HG03159 (cell line): ENCODE measurements around the gene TMEM181.
"Not testable (repeated sequence)": the region's sequence is repeated elsewhere in the genome, so short reads cannot be mapped to it uniquely, and the experiment has no call there.

Experiments used
- ATAC-seq: cut with Tn5 transposase; IDR thresholded peaks from one replicate; pipeline ENCODE4 v1.9.1; 2021; ENCODE audit warnings: mild to moderate bottlenecking, moderate library complexity; ENCODE audit not compliant: unreplicated experiment

The TMEM181 gene

DNA sequence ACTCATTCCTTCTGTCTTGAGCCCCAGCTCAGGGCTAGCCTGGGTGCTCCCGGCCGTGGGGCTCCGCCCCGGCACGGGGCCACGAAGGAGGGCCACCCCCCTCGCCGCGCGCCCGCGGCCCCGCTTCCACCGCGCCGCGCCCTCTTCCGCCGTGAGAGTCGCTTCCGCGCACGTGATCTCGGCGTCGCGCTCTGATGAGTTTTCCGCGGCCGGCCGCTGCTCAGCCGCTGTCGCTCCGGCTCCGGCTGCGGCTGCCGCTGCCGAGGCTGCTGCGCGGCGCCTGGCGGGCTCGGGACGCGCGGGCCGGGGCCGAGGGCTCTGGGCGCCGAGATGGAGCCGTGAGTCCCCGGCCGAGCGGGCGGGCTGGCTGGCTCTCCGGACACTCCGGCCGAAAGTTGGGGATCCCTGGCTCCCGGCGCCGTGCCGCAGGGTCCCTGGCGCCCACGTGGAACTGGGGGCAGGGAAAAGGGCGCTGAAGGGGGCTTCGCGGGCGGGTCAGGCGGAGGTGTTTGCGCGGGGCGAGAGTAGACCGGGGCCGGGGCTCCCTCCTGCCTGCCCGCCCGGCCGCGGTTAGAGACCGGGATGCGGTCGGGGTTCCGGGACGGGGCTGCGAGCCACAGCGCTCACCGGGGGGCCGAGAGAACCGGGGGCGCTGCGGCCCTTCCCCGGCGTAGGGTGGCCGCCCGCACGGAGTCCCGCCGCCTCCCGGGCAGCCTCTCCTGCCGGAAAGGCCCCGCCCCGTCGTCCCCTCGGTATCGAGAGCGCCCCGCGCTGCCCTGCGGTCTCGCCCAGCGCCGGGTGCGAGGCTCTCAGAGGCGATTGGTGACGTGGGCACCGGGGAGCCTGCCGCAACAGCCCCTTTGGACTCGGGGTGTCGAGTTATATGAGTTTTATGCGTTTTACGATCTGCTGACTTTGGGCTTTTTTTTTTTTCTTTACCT is at the start of gene TMEM181:
TSS of gene TMEM181 (plus strand) at position 197 of the 941 bp plus-strand sequence. CDS start at position 331, 134 bp downstream.
- ATAC-seq = peak; percentile 79

- no peak for ATAC-seq
Measured at GRCh38 chr6:158512809-158513208, 47.1 kb upstream of the TMEM181 start.

GRCh38 chr6:158514176-158514575 is 45.7 kb upstream of the TMEM181 start:
- no peak for ATAC-seq

DNA sequence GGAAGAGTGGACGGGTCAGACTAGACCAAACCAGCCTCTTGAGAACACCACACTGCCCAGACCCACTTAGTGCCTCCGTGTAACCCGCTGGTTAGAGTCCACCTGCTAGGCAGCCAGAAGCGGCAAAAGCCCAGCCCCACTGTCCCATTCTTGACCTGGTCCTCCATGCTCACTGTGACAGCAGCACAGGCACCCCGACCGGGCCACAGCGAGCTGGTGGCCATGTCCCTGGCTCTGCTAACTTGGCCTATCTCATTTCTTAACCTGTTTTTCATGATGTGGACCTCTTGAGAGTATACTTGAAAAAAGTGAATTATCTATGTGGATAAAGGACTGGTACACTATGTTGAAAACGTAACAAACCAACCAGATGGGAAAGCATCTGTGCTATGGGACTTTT is 44.9 kb upstream of the TMEM181 start:
- ATAC-seq = no peak

DNA sequence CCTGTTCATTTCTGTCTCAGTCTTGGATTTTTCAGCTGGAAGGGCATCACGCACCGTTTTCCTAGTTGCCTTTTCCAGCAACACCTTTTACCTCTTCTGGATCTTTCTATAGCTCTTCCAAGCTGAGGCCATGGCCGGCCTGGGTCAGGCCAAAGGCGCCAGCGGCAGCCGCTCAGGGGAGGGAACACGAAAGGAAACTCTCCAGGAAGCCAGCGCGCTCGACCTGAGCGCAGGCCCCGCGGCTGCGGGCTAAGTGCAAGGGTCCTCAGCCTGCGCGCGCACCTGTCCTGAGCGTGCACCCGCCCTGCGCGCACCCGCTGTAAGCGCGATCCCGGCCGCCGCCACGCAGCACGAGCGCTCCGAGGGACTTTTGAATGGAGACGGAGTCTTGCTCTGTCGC is 43.8 kb upstream of the TMEM181 start:
- ATAC-seq = no peak

DNA sequence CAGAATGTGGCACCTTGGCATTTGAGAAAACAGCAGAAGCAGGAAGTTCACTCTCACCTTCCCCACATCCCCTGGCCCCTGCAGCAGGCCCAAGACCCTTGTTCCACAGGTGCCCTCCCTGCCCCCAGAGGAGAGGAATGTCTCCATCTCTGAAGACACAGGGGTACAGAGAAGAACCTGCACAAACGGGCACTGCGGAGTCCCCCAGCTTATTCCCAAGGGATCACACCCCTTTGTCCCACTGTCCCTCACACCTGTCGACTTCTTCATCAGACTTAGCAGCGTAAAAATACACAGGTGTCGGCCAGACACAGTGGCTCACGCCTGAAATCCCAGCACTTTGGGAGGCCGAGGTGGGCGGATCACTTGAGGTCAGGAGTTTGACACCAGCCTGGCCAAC is 42.9 kb upstream of the TMEM181 start:
- no peak for ATAC-seq

DNA sequence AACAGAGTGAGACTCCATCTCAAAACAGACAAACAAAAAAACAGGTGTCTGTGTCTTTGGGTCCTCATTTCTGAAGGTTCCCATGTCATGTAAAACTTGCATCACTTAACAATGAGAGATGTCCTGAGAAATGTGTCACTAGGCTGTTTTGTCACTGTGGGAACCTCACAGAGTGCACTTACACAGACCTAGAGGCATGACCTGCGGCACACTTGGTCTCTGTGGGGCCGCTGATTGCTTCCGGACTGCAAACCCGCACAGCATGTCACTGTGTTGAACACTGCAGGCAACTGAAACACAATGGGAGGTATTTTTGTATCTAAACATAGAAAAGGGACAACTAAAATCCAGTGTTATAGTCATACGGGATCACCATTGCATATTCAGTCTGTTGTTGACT is 42.3 kb upstream of the TMEM181 start:
- peak; percentile 54 for ATAC-seq

DNA sequence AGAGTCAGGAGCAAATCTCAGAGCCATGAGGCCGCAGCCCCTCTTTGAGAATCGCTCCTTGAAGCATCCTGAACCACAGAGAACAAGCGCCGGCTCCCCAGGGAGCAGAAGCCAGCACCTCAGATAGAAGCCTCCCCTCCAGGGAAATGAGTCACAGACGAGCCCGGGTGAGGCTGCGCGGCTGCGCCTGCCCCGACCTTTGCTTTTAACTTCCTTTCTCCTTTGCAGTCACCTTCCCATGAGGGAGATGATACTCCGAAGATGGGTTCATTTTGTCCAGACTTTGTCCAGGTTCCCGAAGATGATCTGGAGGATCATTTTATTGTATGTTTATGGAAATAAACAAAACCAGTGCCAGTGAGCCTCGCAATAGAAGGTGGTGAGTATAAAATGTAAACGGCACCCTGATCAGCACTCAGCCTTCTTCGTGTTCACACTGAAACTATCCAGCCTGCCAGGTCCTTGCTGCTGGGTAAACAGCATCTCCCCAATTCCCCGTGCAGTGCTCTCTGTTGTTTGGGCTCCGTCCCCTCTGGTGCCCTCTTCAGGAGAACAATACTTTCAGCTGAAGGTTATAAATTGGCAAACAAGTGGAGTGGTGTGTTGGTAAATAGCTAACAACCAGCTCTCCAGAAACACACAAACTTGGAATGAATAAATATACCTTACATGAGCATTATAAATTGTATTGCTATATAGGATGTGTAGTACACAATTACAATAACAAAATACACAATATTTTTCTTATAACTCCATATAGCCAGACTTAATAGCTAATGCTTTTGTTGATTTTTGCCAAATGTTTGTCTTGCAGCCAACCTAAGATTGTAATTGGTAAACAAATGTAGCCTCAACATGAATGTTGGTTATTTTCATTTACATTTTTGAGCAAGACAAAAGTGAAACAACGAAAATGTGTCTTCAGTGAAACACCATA is 41.4 kb upstream of the TMEM181 start:
- ATAC-seq = peak; percentile 71

- ATAC-seq = no peak
Measured at GRCh38 chr6:158519300-158519699, 40.6 kb upstream of the TMEM181 start.

DNA sequence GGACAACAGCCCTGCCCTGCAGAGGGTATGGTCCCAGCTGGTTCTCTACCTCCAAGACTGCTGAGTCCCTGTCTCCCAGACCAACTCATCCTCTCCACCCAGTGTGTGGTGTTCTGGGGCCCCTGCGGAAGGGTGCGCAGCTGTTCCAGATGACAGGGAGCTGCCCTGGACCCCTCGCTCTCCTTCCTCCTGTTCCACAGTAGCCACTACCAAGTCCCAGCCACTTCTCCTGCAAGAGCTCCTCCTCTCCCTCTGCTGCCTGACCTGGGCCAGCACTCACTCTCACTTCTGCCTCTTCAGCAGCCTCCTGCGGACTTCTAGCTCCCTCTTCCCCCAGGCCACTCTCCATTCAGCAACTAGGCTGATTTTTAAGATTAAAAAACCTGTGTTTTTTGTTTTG is 40.1 kb upstream of the TMEM181 start:
- ATAC-seq = no peak

DNA sequence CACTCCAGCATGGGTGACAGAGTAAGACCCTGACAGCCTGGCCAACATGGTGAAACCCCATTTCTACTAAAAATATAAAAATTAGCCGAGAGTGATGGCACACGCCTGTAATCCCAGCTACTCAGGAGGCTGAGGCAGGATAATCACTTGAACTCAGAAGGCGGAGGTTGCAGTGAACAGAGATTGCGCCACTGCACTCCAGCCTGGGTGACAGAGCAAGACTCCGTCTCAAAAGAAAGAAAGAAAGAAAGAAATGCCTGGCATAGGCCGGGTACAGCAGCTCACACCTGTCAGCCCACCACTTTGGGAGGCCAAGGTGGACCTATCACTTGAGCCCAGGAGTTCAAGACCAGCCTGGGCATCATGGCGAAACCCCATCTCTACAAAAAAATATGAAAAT is 38.9 kb upstream of the TMEM181 start:
- ATAC-seq = not testable (repeated sequence)

DNA sequence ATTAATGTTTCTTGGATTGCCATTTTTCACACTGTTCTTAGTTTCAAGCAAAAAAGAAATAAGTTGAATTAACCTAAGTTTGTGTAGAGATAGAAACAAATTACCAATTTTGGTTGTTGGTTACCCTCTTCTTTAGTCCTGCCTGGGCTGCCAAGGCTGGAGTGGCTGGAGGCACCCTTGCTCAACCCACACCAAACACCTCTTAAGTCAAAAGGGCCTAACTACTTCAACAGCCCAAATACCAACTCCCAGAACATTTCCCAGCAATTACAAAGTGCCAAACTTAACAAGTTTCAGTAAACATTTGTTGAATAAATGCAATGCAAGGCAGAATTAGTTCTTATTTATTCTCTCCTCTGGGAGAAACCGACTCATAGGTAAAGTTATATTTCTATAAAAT is 38.1 kb upstream of the TMEM181 start:
- ATAC-seq = no peak

DNA sequence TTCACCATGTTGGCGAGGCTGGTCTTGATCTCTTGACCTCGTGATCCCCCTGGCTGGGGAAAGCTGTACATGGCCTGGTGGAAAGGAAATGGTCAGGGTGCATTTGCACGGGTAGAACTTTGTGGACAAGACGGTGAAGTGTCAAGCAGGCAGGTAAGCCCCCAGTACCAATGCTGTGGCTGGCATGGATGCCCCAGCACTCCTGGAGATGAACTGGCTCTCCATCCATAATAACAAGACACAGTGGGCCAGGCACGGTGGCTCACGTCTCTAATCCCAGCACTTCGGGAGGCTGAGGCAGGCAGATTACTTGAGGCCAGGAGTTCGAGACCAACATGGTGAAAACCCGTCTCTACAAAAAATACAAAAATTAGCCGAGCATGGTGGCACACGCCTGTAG is 37.3 kb upstream of the TMEM181 start:
- ATAC-seq = no peak

- no peak for ATAC-seq
Measured at GRCh38 chr6:158524311-158524710, 35.6 kb upstream of the TMEM181 start.

- not testable (repeated sequence) for ATAC-seq
Measured at GRCh38 chr6:158527858-158528257, 32.0 kb upstream of the TMEM181 start.

DNA sequence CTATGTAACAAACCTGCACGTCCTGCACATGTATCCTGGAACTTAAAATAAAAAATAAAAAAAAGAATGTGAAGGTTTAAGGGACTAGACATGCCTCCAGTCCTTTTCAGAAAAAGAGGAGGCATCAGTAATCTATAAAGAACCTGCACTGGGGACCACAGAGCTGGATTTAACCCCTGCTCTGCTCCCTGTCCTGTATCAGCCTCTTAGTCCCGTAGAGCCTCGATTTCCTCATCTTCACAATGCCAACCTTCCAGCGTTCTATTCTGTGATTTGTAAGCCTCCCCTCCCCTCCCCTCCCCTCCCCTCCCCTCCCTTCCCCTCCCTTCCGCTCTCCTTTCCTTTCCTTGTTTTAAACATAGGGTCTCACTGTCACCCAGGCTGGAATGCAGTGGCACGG is 31.1 kb upstream of the TMEM181 start:
- ATAC-seq = no peak

- ATAC-seq = no peak
Measured at GRCh38 chr6:158529629-158530028, 30.3 kb upstream of the TMEM181 start.

- ATAC-seq = no peak
Measured at GRCh38 chr6:158531566-158531965, 28.3 kb upstream of the TMEM181 start.

- no peak for ATAC-seq
Measured at GRCh38 chr6:158531970-158532369, 27.9 kb upstream of the TMEM181 start.

DNA sequence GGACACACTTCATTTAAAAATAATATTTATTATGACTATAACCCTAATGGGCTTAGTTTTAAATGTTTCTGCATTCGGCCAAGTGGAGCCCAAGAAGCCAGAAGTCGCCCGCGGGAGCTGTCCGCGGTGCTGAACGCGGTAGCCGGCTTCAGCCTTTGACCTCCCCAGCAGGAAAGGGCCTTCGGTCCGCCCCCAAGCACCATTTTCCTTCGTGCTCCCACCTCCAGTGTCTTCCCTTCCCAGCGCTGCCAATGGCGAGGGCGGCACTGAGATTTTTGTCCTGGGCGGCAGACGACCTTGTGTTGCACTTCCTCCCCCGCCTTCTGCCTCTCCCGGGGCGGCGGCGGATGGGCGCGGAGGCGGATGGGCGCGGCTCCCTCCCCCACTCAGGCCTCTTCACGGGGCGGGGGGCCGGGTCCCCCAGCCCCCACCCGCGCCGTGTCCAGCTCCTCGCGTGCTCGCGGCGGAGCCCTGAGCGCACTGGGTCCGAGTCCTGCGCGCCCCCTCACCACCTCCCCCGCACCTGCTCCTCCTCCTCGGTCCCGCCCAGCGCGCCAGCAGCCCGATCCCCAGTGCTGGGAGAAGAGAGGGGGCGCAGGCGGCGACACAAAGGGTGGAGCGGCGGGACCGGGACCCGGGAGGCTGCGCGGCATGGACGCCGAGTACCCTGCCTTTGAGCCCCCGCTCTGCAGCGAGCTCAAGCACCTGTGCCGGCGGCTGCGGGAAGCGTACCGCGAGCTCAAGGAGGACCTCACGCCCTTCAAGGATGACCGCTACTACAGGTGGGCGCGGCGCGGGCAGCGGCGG is 23.6 kb upstream of the TMEM181 start:
- no peak for ATAC-seq
